ENCODE data around the gene GTF2I. TPM values are rescaled to one million over a fixed set of nuclear protein-coding genes. Genes with fewer than 3 reads are reported as not detected.
"Not testable (repeated sequence)": the region's sequence is repeated elsewhere in the genome, so short reads cannot be mapped to it uniquely, and the experiment has no call there.

Gene GTF2I
- total RNA-seq, 1 experiment from 2014 or later, result 113 TPM

DNA sequence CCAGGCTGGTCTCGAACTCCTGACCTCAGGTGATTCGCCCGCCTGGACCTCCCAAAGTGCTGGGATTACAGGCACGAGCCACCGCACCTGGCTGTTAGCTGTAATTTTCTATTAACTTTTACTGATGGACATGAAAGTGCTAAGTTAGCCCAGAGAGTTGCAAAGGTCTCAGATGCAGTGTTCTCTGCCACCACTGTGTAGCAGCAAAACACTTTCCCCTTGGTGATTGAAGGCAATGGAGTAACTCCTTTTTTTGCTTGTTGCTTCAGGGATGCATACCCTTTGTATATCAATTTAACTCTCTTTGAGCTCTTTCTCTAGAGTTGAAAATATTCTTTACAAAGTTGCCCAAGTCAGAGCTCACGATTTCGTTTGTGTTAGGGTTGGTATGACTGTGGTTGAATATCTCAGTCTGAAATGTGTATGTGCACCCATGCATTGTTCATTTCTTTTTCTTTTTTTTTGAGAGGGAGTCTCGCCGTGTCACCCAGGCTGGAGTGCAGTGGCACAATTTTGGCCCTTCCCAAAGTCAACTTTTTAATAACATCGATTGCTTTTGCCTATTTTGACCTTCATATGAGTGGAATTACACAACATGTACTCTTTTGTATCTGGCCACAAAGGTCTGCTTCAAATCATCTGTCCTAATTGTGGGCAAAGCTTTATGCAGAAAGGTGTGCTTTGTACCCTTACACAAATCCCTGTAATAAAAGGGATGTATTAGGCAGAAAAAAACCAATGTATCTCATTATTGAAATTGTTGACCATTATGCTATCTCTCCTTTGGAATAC lies 52.6 kb downstream of the GTF2I start:
- DNase-seq (ENCODE audit: low read depth in 1 of 2, low spot score in 2 of 2), result peak in 1 of 2 experiments; percentile 19
- Histone ChIP-seq H3K27me3 (replicated peaks) (no peaks in the 10 kb centered on the region), H3K27ac (no peak overlapping the region), H3K36me3 (peaks cover 91% of the 10 kb centered on the region), H3K4me1 (replicated peaks) (no peaks in the 10 kb centered on the region), H3K4me3 (no peak overlapping the region), H3K9me3 (replicated peaks) (no peaks in the 10 kb centered on the region)

DNA sequence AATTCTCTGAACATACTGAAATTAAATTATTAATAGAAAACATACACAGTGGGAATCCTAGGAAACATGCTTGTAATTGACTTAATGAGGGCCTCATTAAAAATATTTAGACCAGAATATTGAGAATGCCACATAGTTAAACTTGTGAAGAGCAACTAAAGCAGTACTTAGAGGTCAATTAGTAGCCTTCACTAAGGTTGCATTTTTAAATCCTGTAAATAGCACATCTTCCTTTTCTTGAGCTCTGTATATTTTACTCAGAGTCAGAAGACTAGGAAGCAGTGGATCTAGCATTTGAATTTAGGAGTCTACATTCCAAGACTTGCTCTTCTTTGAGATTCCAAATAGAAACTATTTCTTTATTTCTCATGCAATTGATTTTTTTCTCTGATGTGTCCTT lies 56.0 kb downstream of the GTF2I start:
- H3K36me3 ChIP-seq, result peaks cover 91% of the 10 kb centered on the region
- H3K27me3 ChIP-seq (replicated peaks), result no peaks in the 10 kb centered on the region
- H3K4me3 ChIP-seq, result no peak overlapping the region
- DNase-seq (ENCODE audit: low read depth in 1 of 2, low spot score in 2 of 2), result no peak
- no peak overlapping the region for H3K27ac ChIP-seq
- no peaks in the 10 kb centered on the region for H3K9me3 ChIP-seq (replicated peaks)
- H3K4me1 ChIP-seq (replicated peaks), result peaks cover 18% of the 10 kb centered on the region

DNA sequence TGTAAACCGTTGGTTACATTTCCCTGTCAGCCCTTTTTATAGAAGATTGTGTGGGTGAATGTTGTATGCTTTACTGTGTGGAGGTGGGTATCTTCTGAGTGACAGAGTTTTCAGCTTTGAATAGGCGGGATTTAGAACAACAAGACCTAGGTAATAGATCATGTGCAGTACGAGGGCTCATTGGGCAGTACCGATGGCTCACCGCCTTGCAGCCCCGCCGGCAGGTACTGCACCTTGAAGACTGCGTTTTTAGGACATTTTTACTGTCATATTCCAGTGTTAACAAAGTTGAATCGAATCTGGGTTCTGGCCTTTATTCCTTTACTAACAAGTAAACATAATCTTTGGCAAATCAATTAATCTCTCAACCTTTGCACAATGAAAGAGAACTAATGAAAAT lies 60.4 kb downstream of the GTF2I start:
- Histone ChIP-seq H3K27ac (no peak overlapping the region), H3K4me3 (no peak overlapping the region), H3K4me1 (replicated peaks) (peaks cover 18% of the 10 kb centered on the region), H3K36me3 (peaks cover 84% of the 10 kb centered on the region), H3K27me3 (replicated peaks) (no peaks in the 10 kb centered on the region), H3K9me3 (replicated peaks) (no peaks in the 10 kb centered on the region)
- DNase-seq (ENCODE audit: low read depth in 1 of 2, low spot score in 2 of 2), result no peak

DNA sequence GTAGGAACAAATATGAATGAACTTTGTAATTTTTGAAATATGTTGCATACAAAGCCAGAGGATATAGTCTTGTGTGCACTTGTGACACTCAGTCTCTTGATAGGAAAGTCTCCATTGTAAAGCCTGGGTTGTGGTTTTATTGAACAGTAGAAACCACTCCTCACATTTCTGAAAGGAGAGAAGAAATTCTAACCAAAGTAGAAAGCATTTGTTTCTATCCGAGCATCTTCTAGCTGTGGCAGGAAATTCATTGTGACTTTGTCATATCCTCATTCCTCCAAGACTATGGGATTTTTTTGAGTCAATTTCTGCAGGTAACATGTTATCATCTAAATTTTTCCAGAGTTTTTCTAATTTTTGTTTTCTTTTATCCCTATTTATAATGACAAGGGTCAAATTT lies 60.8 kb downstream of the GTF2I start:
- H3K36me3 ChIP-seq, result peaks cover 79% of the 10 kb centered on the region
- no peaks in the 10 kb centered on the region for H3K27me3 ChIP-seq (replicated peaks)
- peak in 1 of 2 experiments; percentile 15 for DNase-seq (ENCODE audit: low read depth in 1 of 2, low spot score in 2 of 2)
- H3K9me3 ChIP-seq (replicated peaks), result no peaks in the 10 kb centered on the region
- no peak overlapping the region for H3K27ac ChIP-seq
- peaks cover 18% of the 10 kb centered on the region for H3K4me1 ChIP-seq (replicated peaks)
- H3K4me3 ChIP-seq, result no peak overlapping the region

DNA sequence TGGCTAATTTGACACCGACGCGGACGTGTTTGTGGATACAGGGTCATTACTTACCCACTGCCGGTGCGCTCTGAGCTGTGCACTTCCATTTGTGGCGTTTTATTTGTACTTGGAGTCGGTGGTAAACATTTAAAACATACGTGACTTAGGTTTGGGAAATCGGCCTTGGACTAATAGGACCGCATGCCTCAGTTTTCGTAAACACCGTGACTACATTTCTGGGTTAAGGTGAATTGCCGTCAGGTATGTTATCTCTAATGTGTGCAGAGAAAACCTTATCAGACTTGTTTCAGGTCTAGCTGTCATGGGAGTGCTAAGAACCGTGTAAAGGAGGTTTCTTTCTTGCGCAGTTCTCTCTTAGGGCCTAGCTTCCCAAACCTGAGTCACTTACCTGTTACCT lies 64.6 kb downstream of the GTF2I start:
- no peak for DNase-seq (ENCODE audit: low read depth in 1 of 2, low spot score in 2 of 2)
- peaks cover 54% of the 10 kb centered on the region for H3K36me3 ChIP-seq
- no peak overlapping the region for H3K27ac ChIP-seq
- no peaks in the 10 kb centered on the region for H3K9me3 ChIP-seq (replicated peaks)
- H3K4me3 ChIP-seq, result no peak overlapping the region
- no peaks in the 10 kb centered on the region for H3K27me3 ChIP-seq (replicated peaks)
- H3K4me1 ChIP-seq (replicated peaks), result peaks cover 11% of the 10 kb centered on the region

DNA sequence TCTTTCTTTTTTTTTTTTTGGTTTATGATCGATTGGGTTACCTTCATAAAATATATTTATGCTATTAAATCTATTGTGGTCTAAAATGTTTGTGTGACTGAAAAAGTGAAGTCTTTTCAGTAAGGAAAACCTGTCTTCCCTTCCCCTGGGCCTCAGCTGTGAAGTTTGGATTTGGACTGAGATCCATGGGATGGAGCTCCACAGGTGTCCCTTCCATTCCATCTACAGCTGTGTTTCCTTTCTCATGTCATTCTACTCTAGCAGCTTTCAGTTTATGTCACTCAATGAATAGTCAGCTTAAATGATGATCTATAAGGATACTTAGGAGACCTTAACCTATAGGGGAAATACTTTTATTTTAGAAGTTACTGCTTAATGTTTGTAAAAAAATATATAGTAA lies 68.3 kb downstream of the GTF2I start:
- no peak overlapping the region for H3K27ac ChIP-seq

DNA sequence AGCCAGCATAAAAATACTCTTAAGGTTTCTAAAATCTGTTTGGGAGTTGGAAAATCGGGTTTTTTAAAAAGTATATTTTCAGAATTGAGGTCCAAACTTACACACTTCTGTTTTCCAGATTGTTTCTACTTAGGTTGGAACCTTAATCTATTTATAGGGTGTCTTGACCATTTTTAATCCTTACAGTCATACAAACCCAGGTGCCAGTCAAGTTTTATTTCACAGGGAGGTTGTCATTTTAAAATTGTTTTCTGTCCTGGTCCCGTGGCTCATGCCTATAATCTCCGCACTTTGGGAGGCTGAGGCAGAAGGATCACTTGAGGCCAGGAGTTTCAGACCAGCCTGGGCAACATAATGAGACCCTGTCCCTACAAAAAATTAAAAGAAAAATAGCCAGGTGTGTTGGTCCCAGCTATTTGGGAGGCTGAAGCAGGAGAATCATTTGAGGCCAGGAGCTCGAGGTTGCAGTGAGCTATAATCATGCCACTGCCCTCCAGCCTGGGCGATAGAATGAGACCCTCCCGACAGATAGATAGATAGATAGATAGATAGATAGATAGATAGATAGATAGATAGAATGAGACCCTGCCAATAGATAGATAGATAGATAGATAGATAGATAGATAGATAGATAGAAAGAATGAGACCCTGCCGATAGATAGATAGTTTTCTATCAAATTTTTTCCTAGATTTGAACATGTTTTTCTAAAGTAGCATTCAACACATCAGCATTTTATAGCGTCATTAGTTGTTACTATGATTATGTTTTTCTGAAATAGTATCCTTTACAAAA lies 69.0 kb downstream of the GTF2I start:
- no peaks in the 10 kb centered on the region for H3K9me3 ChIP-seq (replicated peaks)
- peaks cover 21% of the 10 kb centered on the region for H3K36me3 ChIP-seq
- no peaks in the 10 kb centered on the region for H3K27me3 ChIP-seq (replicated peaks)
- no peak overlapping the region for H3K4me3 ChIP-seq
- H3K27ac ChIP-seq, result no peak overlapping the region
- DNase-seq (ENCODE audit: low read depth in 1 of 2, low spot score in 2 of 2), result no peak
- no peaks in the 10 kb centered on the region for H3K4me1 ChIP-seq (replicated peaks)

More for the DNA sequence above, 68.3 kb downstream of the GTF2I start:
- DNase-seq (ENCODE audit: low read depth in 1 of 2, low spot score in 2 of 2), result no peak
- Histone ChIP-seq H3K36me3 (peaks cover 25% of the 10 kb centered on the region), H3K9me3 (replicated peaks) (no peaks in the 10 kb centered on the region), H3K4me3 (no peak overlapping the region), H3K4me1 (replicated peaks) (no peaks in the 10 kb centered on the region), H3K27me3 (replicated peaks) (no peaks in the 10 kb centered on the region)

DNA sequence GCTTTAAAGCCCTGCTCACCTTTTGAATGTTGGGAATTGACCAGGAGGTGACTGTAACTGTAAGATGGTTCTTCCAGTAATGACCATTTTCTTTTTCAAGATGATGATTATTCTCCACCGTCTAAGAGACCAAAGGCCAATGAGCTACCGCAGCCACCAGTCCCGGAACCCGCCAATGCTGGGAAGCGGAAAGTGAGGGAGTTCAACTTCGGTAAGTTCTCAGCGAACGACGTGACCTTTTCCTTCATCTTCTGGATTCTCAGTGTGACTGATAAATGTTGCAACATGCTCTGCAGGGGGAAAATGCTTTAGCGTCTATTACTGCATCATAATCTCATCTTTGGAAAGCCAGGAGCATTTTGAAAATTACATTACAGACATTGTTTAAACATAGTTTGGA lies 71.2 kb downstream of the GTF2I start:
- H3K27me3 ChIP-seq (replicated peaks); H3K27ac ChIP-seq; H3K4me3 ChIP-seq; H3K9me3 ChIP-seq (replicated peaks); DNase-seq (ENCODE audit: low read depth in 1 of 2, low spot score in 2 of 2); H3K4me1 ChIP-seq (replicated peaks): not testable (repeated sequence)
- H3K36me3 ChIP-seq, result peaks cover 10% of the 10 kb centered on the region; the same call in 1 of the 2 replicates

DNA sequence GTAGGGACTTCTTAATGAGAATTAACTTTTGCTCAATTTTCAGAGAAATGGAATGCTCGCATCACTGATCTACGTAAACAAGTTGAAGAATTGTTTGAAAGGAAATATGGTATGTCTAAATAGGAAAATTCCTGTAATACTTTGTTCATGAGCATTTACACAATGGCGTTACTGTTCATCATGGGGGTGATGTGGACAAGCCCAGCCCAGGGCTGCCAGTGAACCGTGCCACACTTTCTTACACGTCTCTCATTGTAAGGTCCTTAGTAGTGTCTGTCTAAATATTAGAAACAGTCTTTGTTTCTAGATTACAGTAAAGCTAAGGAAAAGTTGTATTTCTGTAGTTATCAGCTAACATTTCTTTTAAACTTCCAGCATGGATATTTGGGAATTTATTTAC lies 72.7 kb downstream of the GTF2I start:
- H3K4me1 ChIP-seq (replicated peaks); H3K27me3 ChIP-seq (replicated peaks); H3K4me3 ChIP-seq; DNase-seq (ENCODE audit: low read depth in 1 of 2, low spot score in 2 of 2); H3K36me3 ChIP-seq; H3K9me3 ChIP-seq (replicated peaks); H3K27ac ChIP-seq: not testable (repeated sequence)

DNA sequence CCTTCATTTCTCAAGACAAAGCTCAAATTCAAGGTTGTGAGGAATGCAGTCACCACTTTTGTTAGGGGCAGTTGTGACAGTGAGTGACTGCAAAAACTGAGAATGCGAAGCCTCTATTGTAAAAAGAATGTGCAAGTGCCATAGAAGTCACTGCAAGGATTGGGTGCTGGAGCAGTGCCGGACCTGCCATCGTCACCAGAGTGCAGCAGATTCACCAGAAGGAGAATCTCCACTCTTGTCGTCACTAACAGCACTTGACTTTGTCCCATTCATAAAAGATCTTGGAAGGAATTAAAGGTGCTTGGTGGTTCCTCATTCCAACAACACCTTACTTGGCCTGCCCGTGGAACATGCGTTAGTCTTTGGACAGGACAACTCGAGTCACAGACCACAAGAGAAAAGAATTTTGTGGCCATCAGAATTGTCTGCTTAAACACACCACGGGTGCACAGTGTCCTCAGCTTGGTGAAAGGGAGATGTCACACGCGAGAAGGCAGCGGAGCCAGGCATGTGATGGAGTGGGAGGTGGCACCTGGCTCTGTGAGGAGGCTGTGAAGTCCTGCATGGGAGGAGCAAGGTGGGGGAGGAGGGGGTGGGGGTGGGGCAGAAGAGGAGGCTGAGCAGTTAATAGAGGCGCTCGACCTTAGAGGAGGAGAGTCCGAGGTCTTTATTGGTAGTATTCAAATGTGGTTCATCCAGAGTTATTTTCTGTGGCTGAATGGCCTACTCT lies 82.6 kb downstream of the GTF2I start:
- not testable (repeated sequence) for H3K27ac ChIP-seq; DNase-seq (ENCODE audit: low read depth in 1 of 2, low spot score in 2 of 2); H3K4me3 ChIP-seq; H3K27me3 ChIP-seq (replicated peaks); H3K9me3 ChIP-seq (replicated peaks); H3K36me3 ChIP-seq; H3K4me1 ChIP-seq (replicated peaks)

DNA sequence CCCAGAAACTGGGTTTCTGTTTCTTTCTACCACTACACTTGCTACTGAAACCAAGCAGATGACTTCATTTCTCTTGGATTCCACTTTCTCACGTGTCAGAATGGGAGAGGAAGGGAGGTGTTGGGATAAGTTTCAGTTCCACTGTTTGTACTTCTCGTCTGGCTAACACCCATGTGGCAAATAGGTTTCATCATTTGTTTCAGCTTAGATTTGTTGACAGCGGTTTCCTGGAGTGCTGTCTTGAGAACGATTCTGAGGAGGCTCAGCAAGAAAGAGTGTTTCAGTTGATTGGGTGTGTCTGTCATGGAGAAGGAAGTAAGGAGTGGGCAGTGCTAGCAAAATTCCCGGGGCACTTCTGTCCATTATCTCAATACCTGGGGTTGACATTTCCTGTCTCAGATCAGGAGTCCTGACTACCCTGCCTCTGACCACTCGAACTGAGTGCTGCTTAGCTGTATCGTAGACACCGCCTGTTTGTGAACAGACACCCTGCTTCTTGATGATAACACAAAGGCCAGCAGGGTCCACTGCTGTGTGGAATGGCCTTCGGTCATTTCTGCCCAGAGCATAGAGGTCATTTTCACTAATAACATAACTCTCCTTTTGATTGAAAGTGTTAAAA lies 86.5 kb downstream of the GTF2I start:
- not testable (repeated sequence) for H3K36me3 ChIP-seq; H3K4me1 ChIP-seq (replicated peaks); H3K27ac ChIP-seq; H3K27me3 ChIP-seq (replicated peaks); H3K4me3 ChIP-seq; H3K9me3 ChIP-seq (replicated peaks); DNase-seq (ENCODE audit: low read depth in 1 of 2, low spot score in 2 of 2)

DNA sequence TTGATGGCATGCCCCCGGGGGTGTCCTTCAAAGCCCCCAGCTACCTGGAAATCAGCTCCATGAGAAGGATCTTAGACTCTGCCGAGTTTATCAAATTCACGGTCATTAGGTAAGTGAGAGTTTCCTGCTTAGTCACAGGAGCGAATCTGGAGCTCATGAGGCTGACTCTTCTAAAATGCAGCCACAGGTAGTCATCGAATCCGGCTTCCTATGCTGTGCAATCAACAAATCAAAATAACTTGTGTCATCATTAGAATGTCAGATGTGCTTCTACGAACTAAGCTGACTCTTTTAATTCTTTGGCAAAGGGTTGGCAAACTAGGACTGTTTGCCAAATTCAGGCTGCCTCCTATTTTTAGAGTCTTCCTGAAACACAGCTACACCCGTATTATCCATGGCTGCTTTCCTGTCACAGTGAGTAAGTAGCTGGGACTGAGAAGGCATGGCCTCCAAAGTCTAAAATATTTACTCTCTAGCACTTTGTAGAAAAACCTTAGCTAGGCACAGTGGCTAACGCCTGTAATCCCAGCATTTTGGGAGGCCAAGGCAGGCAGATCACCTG lies 96.5 kb downstream of the GTF2I start:
- H3K36me3 ChIP-seq; H3K4me1 ChIP-seq (replicated peaks); DNase-seq (ENCODE audit: low read depth in 1 of 2, low spot score in 2 of 2); H3K9me3 ChIP-seq (replicated peaks); H3K27me3 ChIP-seq (replicated peaks); H3K27ac ChIP-seq; H3K4me3 ChIP-seq: not testable (repeated sequence)

DNA sequence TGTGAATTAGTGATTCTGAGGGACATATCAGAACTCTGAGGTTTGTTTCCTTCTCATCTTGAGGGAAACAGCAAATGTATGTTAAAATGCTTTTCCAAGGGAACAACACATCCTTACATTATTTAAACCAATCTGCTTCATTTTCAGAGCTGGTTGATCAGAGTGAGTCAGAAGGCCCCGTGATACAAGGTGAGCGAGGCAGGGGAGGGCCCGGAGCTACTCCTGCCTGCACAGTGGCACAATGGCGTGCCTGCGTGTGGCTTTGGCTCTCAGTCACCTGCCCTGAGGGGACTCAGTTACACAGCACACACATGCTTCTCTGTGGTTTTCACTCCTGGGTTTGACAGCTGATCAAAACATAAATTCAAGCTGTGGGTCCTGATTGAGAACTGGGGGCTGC lies 99.2 kb downstream of the GTF2I start:
- H3K4me3 ChIP-seq; H3K36me3 ChIP-seq; H3K4me1 ChIP-seq (replicated peaks); DNase-seq (ENCODE audit: low read depth in 1 of 2, low spot score in 2 of 2); H3K27ac ChIP-seq; H3K9me3 ChIP-seq (replicated peaks); H3K27me3 ChIP-seq (replicated peaks): not testable (repeated sequence)
